ENCODE data around the gene TNIK. TPM values are rescaled to one million over a fixed set of nuclear protein-coding genes. Genes with fewer than 3 reads are reported as not detected.

The TNIK gene
- total RNA-seq, 1 donor from 2014 or later, result 35.3 TPM

GRCh38 chr3:171175741-171176234, 284.4 kb downstream of the TNIK start:
- no peak for ATAC-seq
- Histone ChIP-seq H3K27me3 (no peaks in the 10 kb centered on the region), H3K36me3 (no peaks in the 10 kb centered on the region), H3K4me1 (peaks cover 6% of the 10 kb centered on the region), H3K9me3 (no peaks in the 10 kb centered on the region), H3K27ac (peak overlapping the region; percentile 14), H3K4me3 (peak overlapping the region; percentile 21)
- no peak for DNase-seq
- intact Hi-C loops (cut with DNase I), result no loop called here
- no peak for TF ChIP-seq CTCF (IDR thresholded peaks at IDR 0.05)

GRCh38 chr3:171173736-171174135, 286.5 kb downstream of the TNIK start:
- Histone ChIP-seq H3K9me3 (no peaks in the 10 kb centered on the region), H3K4me3 (no peak overlapping the region), H3K27me3 (no peaks in the 10 kb centered on the region), H3K4me1 (peaks cover 6% of the 10 kb centered on the region), H3K36me3 (no peaks in the 10 kb centered on the region), H3K27ac (no peak overlapping the region)
- intact Hi-C loops (cut with DNase I), result no loop called here
- DNase-seq (peak; percentile 64), ATAC-seq (peak; percentile 94)
- no peak for TF ChIP-seq CTCF (IDR thresholded peaks at IDR 0.05)

GRCh38 chr3:171172070-171172469, 288.1 kb downstream of the TNIK start:
- ATAC-seq, result no peak
- no peak for DNase-seq
- H3K9me3 ChIP-seq, result no peaks in the 10 kb centered on the region
- no peaks in the 10 kb centered on the region for H3K27me3 ChIP-seq
- no peak overlapping the region for H3K4me3 ChIP-seq
- H3K36me3 ChIP-seq, result no peaks in the 10 kb centered on the region
- TF ChIP-seq CTCF (IDR thresholded peaks at IDR 0.05), result peak; percentile 24
- H3K4me1 ChIP-seq, result peaks cover 6% of the 10 kb centered on the region
- intact Hi-C loops (cut with DNase I), result no loop called here
- H3K27ac ChIP-seq, result no peak overlapping the region

- DNase-seq (no peak), ATAC-seq (no peak)
- no peak overlapping the region for H3K27ac ChIP-seq
- intact Hi-C loops (cut with DNase I), result no loop called here
- H3K9me3 ChIP-seq, result no peaks in the 10 kb centered on the region
- no peaks in the 10 kb centered on the region for H3K4me1 ChIP-seq
- TF ChIP-seq CTCF (IDR thresholded peaks at IDR 0.05), result no peak
- peaks cover 6% of the 10 kb centered on the region for H3K36me3 ChIP-seq
- no peak overlapping the region for H3K4me3 ChIP-seq
- no peaks in the 10 kb centered on the region for H3K27me3 ChIP-seq
Observed at GRCh38 chr3:171169866-171170265, 290.3 kb downstream of the TNIK start.

- no peak for TF ChIP-seq CTCF (IDR thresholded peaks at IDR 0.05)
- Histone ChIP-seq H3K36me3 (peaks cover 6% of the 10 kb centered on the region), H3K27ac (no peak overlapping the region), H3K4me1 (no peaks in the 10 kb centered on the region), H3K4me3 (no peak overlapping the region), H3K9me3 (no peaks in the 10 kb centered on the region), H3K27me3 (no peaks in the 10 kb centered on the region)
- DNase-seq, result no peak
- intact Hi-C loops (cut with DNase I), result no loop called here
- ATAC-seq, result no peak
Observed at GRCh38 chr3:171169443-171169842, 290.8 kb downstream of the TNIK start.

GRCh38 chr3:171168551-171168950, 291.7 kb downstream of the TNIK start:
- Histone ChIP-seq H3K27me3 (no peaks in the 10 kb centered on the region), H3K4me3 (no peak overlapping the region), H3K9me3 (no peaks in the 10 kb centered on the region), H3K27ac (no peak overlapping the region), H3K4me1 (no peaks in the 10 kb centered on the region), H3K36me3 (peaks cover 6% of the 10 kb centered on the region)
- intact Hi-C loops (cut with DNase I), result no loop called here
- DNase-seq, result no peak
- no peak for ATAC-seq
- no peak for TF ChIP-seq CTCF (IDR thresholded peaks at IDR 0.05)

Data from upper lobe of right lung (tissue), 1 donor.